COLO668 (cell line): Measurements from ENCODE around the gene YBX1.
"Not testable (repeated sequence)": the region's sequence is repeated elsewhere in the genome, so short reads cannot be mapped to it uniquely, and the experiment has no call there.

ENCODE experiments used
- DNase-seq: peaks from one replicate; lab custom pipeline; 2025; ENCODE audit not compliant: unreplicated experiment; lab: John Stamatoyannopoulos, UW

Gene YBX1

DNA sequence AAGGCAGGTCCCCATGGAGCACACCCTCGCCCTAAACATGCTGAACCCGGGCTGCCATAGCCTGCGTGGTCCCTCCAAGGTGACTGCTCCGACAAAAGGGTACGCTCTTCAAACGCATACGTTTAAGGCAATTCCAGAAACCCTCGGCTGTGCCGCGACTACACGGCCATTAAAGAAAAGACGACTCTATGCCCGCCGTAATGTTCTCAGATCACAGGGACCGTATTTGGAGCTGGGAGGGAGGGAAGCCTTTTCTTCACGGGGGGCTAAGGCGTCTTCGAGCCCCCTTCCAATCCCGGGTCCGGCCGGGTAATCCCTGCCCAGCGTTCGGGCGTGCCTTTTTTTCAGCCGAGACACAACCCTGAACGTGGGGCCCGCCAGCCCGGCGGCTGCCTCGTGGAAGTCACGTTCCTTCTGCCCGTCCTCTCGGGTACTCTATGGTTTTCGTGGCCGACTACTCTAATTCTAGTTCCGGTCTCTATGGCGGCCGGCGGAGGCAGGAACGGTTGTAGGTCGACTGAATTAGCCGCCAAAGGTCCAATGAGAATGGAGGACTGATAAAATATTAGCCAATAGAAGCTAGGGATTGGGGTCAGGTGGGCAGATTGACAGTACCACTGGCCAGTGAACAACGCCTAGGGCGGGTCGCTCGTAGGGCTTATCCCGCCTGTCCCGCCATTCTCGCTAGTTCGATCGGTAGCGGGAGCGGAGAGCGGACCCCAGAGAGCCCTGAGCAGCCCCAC lies at the start of gene YBX1:
TSS of gene YBX1 (plus strand) at position 678 of the 743 bp plus-strand sequence. CDS start 148 bp downstream, outside the sequence.
- peak; percentile 99 for DNase-seq

GRCh38 chr1:42639116-42639515 lies 43.1 kb upstream of the YBX1 start:
- no peak for DNase-seq

GRCh38 chr1:42646056-42646455 lies 36.2 kb upstream of the YBX1 start:
- DNase-seq, result no peak

GRCh38 chr1:42657201-42657600 lies 25.0 kb upstream of the YBX1 start:
- no peak for DNase-seq

GRCh38 chr1:42657981-42658876 lies 24.0 kb upstream of the YBX1 start, which contains the start of gene PPIH:
Gene PPIH, plus strand, starts transcription at chr1:42658423. Its CDS starts 24 bp downstream, at chr1:42658447.
- peak; percentile 100 for DNase-seq

DNA sequence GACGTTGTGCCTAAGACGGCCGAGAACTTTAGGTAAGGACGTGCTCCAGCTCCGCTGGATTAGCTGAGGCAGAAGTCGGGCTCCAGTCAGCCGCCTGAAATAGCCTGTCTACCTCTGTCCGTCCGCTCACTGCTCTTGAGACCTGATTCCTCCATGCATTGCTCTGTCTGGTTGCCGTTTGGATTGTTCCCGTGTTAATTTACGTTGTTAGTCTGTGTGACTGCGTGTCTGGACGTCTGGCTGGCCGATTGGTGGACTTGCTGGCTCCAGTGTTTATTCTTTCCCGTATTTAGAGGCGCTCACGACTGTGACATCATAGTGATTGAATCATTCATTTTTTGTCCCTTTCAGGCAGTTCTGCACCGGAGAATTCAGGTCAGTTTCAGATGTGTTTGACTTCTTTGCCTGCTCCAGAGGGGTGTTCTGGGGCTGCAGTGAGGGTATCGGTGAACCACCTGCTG lies 23.3 kb upstream of the YBX1 start:
- DNase-seq, result no peak

DNA sequence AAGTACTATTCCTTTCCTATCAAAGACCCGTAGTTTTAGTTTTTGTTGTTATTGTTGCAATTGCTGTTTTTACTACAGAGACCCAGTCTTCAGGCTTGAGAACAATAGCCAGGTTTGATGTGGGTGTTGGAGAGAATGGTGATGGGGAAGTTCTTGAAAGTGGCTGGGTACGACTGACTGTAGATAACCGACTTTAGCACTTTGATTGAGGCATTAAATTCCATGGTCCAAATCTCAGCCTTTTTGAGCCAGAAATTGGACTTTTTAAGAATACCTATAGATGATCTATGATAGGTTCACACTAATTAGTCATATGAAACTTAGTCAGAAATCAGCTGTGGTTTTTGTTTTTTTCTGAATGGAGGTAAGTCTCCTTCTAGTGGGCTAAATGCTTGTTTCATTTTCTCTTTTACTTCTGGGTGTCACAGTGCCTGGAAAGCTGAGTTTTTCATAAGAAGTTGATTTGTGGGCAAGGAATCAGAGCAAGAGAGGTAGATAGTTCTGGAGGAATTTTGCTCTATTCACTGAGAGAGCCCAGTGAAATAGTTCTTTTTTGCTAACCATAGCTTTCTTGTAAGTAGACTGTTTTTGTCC lies 21.2 kb upstream of the YBX1 start:
- DNase-seq, result no peak

GRCh38 chr1:42669936-42670335 lies 12.3 kb upstream of the YBX1 start:
- DNase-seq, result no peak

- no peak for DNase-seq
Measured at GRCh38 chr1:42670425-42670824, 11.8 kb upstream of the YBX1 start.

DNA sequence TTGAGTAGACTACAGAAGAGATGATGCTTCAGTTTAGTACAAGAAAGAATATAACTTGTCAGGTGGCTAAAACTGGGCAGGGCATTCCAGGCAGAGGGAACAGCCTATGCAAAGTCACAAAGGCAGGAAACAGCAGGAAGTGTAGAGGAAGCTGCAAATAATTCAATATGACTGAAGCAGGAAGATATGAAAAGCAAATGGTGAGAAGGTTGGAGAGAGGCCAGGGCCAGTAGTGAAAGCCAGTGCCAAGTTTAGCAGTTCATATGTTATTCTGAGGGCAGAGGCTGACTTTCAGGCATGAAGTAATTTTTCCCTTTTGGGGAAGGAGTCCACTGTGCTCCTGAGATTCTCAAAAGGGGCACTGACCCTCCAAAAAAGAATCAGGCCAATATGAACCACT lies 8.0 kb upstream of the YBX1 start:
- DNase-seq, result no peak

DNA sequence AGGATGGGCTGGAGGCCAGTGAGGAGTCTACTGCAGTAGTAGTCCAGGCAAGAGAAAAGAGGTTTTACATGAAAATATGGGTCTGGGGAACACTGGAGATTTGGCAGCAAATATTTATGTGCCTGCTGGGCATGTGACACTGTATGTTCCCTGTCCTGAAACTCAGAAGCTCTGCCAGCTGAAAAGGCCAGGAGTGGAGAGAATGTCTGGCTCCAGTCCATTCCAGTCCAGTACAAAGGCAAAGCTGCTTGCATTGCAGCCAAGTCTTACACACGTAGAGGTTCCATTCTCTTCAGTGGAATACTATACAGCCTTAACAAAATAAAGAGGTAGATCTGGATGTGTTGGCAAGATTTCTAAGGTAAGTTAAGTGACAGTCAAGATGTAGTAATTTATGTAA lies 7.5 kb upstream of the YBX1 start:
- DNase-seq, result no peak

DNA sequence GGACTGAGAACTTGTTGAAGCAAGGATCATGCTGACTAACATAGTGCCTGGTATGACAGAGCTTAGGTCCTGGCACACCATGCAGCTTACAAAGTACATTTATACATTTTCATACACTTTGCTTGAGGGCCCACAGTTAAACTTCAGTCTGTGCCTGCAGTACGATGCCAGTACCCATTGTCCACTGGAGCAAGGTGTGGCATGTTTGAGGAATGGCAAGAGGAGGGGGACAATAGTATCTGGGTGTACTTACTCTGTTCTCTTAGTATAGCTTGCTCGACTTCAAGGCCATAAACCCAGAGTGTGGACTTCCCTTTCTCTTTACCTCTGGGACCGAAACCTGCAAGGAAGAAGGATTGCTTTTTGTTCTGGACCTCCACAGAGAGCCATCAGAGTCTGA lies 6.8 kb upstream of the YBX1 start:
- no peak for DNase-seq

DNA sequence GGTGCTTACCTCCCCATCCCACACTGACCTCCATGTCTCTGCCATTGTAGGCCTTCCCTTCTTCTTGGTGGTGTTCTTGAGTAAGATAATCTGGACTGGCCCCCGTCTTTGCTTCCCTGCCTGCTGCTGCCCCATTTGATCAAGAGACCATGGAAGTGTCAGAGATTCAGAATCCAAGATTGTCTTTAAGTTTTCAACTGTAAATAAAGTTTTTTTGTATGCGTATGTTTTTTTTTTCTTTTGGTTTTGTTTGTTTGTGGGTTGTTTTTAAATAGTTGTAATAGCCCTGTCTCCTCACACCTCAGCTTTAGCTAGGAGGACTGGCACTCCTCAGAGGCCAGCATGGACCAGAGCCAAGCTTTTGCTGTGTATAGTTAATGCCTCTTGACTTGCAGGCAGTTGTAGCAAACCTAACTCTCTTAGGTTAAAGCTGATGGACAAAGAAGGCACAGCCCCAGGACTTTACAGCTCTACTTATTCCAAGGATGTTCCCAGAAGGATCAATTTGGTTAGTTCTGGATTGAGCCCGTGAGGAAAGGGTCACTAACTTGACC lies 5.6 kb upstream of the YBX1 start:
- no peak for DNase-seq

GRCh38 chr1:42679364-42679983 lies 2.7 kb upstream of the YBX1 start:
- DNase-seq, result no peak

- DNase-seq, result no peak
Measured at GRCh38 chr1:42680055-42680454, 2.2 kb upstream of the YBX1 start.

- DNase-seq, result no peak
Measured at GRCh38 chr1:42680921-42681683, 1.1 kb upstream of the YBX1 start.

DNA sequence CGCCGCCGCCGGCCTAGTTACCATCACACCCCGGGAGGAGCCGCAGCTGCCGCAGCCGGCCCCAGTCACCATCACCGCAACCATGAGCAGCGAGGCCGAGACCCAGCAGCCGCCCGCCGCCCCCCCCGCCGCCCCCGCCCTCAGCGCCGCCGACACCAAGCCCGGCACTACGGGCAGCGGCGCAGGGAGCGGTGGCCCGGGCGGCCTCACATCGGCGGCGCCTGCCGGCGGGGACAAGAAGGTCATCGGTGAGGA lies 193 bp downstream of the YBX1 start:
- not testable (repeated sequence) for DNase-seq

- peak; percentile 92 for DNase-seq
Measured at GRCh38 chr1:42682739-42683531, 717 bp downstream of the YBX1 start.

GRCh38 chr1:42684139-42684538 lies 1.9 kb downstream of the YBX1 start:
- peak; percentile 45 for DNase-seq

GRCh38 chr1:42686418-42686817 lies 4.2 kb downstream of the YBX1 start:
- DNase-seq, result no peak
